Activated naive CD4-positive, alpha-beta T cell treated with anti-CD3 and anti-CD28 coated beads for 36 hours (primary cell): ENCODE data around the gene DERA. TPM values are rescaled to one million over a fixed set of nuclear protein-coding genes. Genes with fewer than 3 reads are reported as not detected.

Experiments used
- CTCF ChIA-PET: fragments of 350-600 bp; sonication (Branson Sonifier 250); formaldehyde crosslinking; loops from one replicate; lab custom pipeline; 2021; ENCODE audit warnings: antibody characterized with exemption; lab: Charles Lee
- DNase-seq: peaks from one replicate; pipeline ENCODE4 v3.0.0-alpha.2; 2020
- H3K27ac Mint-ChIP-seq: one replicate; pipeline ENCODE4 v1.8.0; 2021; ENCODE audit warnings: mild to moderate bottlenecking, mixed read lengths
- H3K27me3 Mint-ChIP-seq: one replicate; pipeline ENCODE4 v1.8.0; 2021; ENCODE audit warnings: low read depth, mixed read lengths
- H3K36me3 Mint-ChIP-seq: one replicate; pipeline ENCODE4 v1.8.0; 2021; ENCODE audit warnings: low read depth, mixed read lengths
- H3K4me1 Mint-ChIP-seq: one replicate; pipeline ENCODE4 v1.8.0; 2021; ENCODE audit warnings: low read depth, mixed read lengths
- H3K4me3 Mint-ChIP-seq: one replicate; pipeline ENCODE4 v1.8.0; 2021; ENCODE audit warnings: mild to moderate bottlenecking, moderate library complexity, mixed read lengths
- H3K9me3 Mint-ChIP-seq: one replicate; pipeline ENCODE4 v1.8.0; 2021; ENCODE audit warnings: mixed read lengths
- intact Hi-C: fragments of 100-400 bp; cut with micrococcal nuclease; formaldehyde crosslinking; loops from one replicate; pipeline ENCODE4 v1.15.1; 2023
- total RNA-seq, 2 experiments: library from RNA; stranded (reverse); gene quantifications; one replicate each; pipeline ENCODE4 v1.2.3, GENCODE V29; 2021

DERA gene
- total RNA-seq, 2 experiments from 2014 or later: 29.8 to 31.0 TPM

DNA sequence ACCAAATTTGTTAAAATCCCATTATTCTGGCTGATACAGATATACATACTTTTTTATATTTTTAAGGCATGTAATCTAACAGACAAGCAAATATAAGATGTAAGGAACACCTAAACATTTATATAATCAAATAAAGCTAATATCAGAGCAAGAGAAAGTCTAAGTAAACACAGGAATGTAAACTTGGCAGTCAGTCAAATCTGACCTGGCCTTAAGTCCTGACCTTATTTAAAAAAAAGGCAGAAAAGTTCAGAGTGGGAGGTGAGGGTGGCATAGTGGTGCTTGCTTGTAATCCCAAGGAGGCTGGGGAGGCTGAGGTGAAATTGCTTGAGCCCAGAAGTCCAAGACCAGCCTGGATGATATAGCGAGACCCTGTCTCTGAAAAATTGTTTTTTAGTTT is 152.6 kb downstream of the DERA start:
- intact Hi-C loops: no loop called here
- DNase-seq: no peak
- H3K27ac Mint-ChIP-seq: no peak overlapping the region

GRCh38 chr12:16070113-16070512 is 159.0 kb downstream of the DERA start:
- no peak for DNase-seq
- peaks cover 3% of the 10 kb centered on the region for H3K27me3 Mint-ChIP-seq
- no peaks in the 10 kb centered on the region for H3K36me3 Mint-ChIP-seq
- no peaks in the 10 kb centered on the region for H3K9me3 Mint-ChIP-seq
- CTCF ChIA-PET: no interaction called here
- H3K27ac Mint-ChIP-seq: no peak overlapping the region
- intact Hi-C loops: loop anchor here (10.0 kb wide), 1 partner anchor 1575 kb away; no protein-coding TSS in a partner anchor
- H3K4me3 Mint-ChIP-seq: no peak overlapping the region
- no peaks in the 10 kb centered on the region for H3K4me1 Mint-ChIP-seq

More for the DNA sequence above, 152.6 kb downstream of the DERA start:
- H3K9me3 Mint-ChIP-seq: no peaks in the 10 kb centered on the region
- no peaks in the 10 kb centered on the region for H3K4me1 Mint-ChIP-seq
- no peak overlapping the region for H3K4me3 Mint-ChIP-seq
- CTCF ChIA-PET: no interaction called here
- no peaks in the 10 kb centered on the region for H3K27me3 Mint-ChIP-seq
- H3K36me3 Mint-ChIP-seq: no peaks in the 10 kb centered on the region

DNA sequence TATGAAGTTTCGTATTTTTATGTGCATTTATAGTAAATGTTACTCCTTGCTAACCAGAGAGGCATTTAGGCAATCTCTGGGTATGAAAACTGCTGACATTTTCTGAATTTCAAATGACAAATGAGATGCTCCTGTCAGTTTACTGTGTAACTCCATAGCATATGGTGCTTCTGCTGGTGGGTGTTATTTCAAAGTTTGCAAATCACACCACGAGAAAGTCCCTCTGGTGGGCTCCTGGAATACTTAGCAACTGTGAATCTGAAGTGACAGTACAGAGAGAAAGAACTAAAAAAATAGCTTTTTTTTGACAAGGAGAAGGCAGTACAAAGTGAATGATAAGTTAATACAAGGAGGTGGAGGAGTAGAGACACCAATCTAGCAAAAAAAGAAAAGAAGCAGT is 161.5 kb downstream of the DERA start:
- intact Hi-C loops: loop anchor here (10.0 kb wide), 1 partner anchor 1572 kb away; no protein-coding TSS in a partner anchor

GRCh38 chr12:16074894-16075293 is 163.8 kb downstream of the DERA start:
- intact Hi-C loops: loop anchor here (10.0 kb wide), 1 partner anchor 1570 kb away; no protein-coding TSS in a partner anchor
- H3K27me3 Mint-ChIP-seq: peaks cover 2% of the 10 kb centered on the region
- H3K4me1 Mint-ChIP-seq: no peaks in the 10 kb centered on the region
- H3K4me3 Mint-ChIP-seq: no peak overlapping the region
- CTCF ChIA-PET: no interaction called here
- H3K9me3 Mint-ChIP-seq: no peaks in the 10 kb centered on the region
- no peak for DNase-seq
- H3K36me3 Mint-ChIP-seq: no peaks in the 10 kb centered on the region
- H3K27ac Mint-ChIP-seq: no peak overlapping the region

More for the DNA sequence above, 161.5 kb downstream of the DERA start:
- H3K27ac Mint-ChIP-seq: no peak overlapping the region
- H3K27me3 Mint-ChIP-seq: peaks cover 3% of the 10 kb centered on the region
- H3K9me3 Mint-ChIP-seq: no peaks in the 10 kb centered on the region
- CTCF ChIA-PET: no interaction called here
- no peaks in the 10 kb centered on the region for H3K4me1 Mint-ChIP-seq
- H3K36me3 Mint-ChIP-seq: no peaks in the 10 kb centered on the region
- DNase-seq: no peak
- no peak overlapping the region for H3K4me3 Mint-ChIP-seq

- H3K4me3 Mint-ChIP-seq: no peak overlapping the region
- no peaks in the 10 kb centered on the region for H3K4me1 Mint-ChIP-seq
These were observed 164.8 kb downstream of the DERA start for GRCh38 chr12:16075887-16076286.

GRCh38 chr12:16076557-16076956 is 165.4 kb downstream of the DERA start:
- Mint-ChIP-seq H3K27ac (no peak overlapping the region), H3K27me3 (no peaks in the 10 kb centered on the region), H3K36me3 (no peaks in the 10 kb centered on the region), H3K4me1 (no peaks in the 10 kb centered on the region), H3K4me3 (no peak overlapping the region), H3K9me3 (no peaks in the 10 kb centered on the region)
- intact Hi-C loops: loop anchor here (10.0 kb wide), 1 partner anchor 1568 kb away; no protein-coding TSS in a partner anchor
- CTCF ChIA-PET: interaction anchor here (0.6 kb wide), 1 partner anchor 1536 kb away, joined by 3 read pairs; no protein-coding TSS in a partner anchor
- DNase-seq: no peak

More at GRCh38 chr12:16075887-16076286, 164.8 kb downstream of the DERA start:
- Mint-ChIP-seq H3K27me3 (no peaks in the 10 kb centered on the region), H3K27ac (no peak overlapping the region), H3K36me3 (no peaks in the 10 kb centered on the region), H3K9me3 (no peaks in the 10 kb centered on the region)
- intact Hi-C loops: loop anchor here (10.0 kb wide), 1 partner anchor 1569 kb away; no protein-coding TSS in a partner anchor
- CTCF ChIA-PET: no interaction called here
- no peak for DNase-seq

- CTCF ChIA-PET: interaction anchor here (0.6 kb wide), 1 partner anchor 1535 kb away, joined by 3 read pairs; no protein-coding TSS in a partner anchor
- Mint-ChIP-seq H3K27ac (no peak overlapping the region), H3K9me3 (no peaks in the 10 kb centered on the region), H3K4me3 (no peak overlapping the region), H3K4me1 (no peaks in the 10 kb centered on the region), H3K36me3 (no peaks in the 10 kb centered on the region), H3K27me3 (no peaks in the 10 kb centered on the region)
- no peak for DNase-seq
- intact Hi-C loops: loop anchor here (10.0 kb wide), 1 partner anchor 1568 kb away; no protein-coding TSS in a partner anchor
These were observed 165.9 kb downstream of the DERA start for GRCh38 chr12:16076970-16077522.

- intact Hi-C loops: no loop called here
- H3K36me3 Mint-ChIP-seq: no peaks in the 10 kb centered on the region
- no peaks in the 10 kb centered on the region for H3K9me3 Mint-ChIP-seq
- H3K4me3 Mint-ChIP-seq: no peak overlapping the region
- CTCF ChIA-PET: interaction anchor here (0.7 kb wide), 1 partner anchor 1416 kb away, joined by 3 read pairs; no protein-coding TSS in a partner anchor
- peaks cover 1% of the 10 kb centered on the region for H3K27me3 Mint-ChIP-seq
- H3K27ac Mint-ChIP-seq: no peak overlapping the region
- H3K4me1 Mint-ChIP-seq: no peaks in the 10 kb centered on the region
- no peak for DNase-seq
These were observed 175.3 kb downstream of the DERA start for GRCh38 chr12:16086462-16086861.

DNA sequence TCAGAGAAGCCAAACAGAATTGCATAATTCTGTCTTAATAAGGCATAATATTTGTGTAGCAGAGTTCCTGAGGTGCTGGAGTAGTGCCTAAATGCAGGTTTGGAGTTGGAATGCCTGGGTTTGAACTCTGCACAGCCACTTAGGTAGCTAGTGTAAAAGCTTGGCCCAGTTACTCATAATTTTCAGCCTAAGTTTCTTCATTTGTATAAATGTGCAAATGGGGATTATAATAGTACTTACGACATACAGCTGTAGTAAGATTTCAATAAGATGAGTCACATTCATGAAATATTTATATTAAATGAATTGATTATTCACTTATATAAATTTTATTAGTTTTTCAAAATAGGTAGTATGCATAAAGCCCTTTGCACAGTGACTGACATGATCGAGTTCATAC is 175.8 kb downstream of the DERA start:
- CTCF ChIA-PET: no interaction called here
- Mint-ChIP-seq H3K4me3 (no peak overlapping the region), H3K27ac (no peak overlapping the region), H3K27me3 (peaks cover 1% of the 10 kb centered on the region), H3K36me3 (no peaks in the 10 kb centered on the region), H3K4me1 (no peaks in the 10 kb centered on the region), H3K9me3 (no peaks in the 10 kb centered on the region)
- intact Hi-C loops: no loop called here
- DNase-seq: no peak

Other genes with a start within 250 kb of the DERA start
- gene EPS8, start 121.9 kb upstream of the DERA start, total RNA-seq: 1 to 10 TPM; 3.2 to 5.6 TPM
- gene STRAP, start 28.9 kb upstream of the DERA start, total RNA-seq: 100 to 1,000 TPM; 131 to 133 TPM